Measurements from ENCODE around the gene CPLX3.

- TF ChIP-seq, protein P1, sequence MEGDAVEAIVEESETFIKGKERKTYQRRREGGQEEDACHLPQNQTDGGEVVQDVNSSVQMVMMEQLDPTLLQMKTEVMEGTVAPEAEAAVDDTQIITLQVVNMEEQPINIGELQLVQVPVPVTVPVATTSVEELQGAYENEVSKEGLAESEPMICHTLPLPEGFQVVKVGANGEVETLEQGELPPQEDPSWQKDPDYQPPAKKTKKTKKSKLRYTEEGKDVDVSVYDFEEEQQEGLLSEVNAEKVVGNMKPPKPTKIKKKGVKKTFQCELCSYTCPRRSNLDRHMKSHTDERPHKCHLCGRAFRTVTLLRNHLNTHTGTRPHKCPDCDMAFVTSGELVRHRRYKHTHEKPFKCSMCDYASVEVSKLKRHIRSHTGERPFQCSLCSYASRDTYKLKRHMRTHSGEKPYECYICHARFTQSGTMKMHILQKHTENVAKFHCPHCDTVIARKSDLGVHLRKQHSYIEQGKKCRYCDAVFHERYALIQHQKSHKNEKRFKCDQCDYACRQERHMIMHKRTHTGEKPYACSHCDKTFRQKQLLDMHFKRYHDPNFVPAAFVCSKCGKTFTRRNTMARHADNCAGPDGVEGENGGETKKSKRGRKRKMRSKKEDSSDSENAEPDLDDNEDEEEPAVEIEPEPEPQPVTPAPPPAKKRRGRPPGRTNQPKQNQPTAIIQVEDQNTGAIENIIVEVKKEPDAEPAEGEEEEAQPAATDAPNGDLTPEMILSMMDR (conservative IDR thresholded peaks at IDR 0.05; ENCODE audit: low read length): no peak
- TF ChIP-seq EZH2phosphoT487 (IDR thresholded peaks at IDR 0.05; ENCODE audit: borderline replicate concordance): no peak
Measured at GRCh38 chr15:74778599-74778970, 47.8 kb upstream of the CPLX3 start.

All from Loucy (cell line).